ENCODE results near the gene ATOH8.

Gene ATOH8

DNA sequence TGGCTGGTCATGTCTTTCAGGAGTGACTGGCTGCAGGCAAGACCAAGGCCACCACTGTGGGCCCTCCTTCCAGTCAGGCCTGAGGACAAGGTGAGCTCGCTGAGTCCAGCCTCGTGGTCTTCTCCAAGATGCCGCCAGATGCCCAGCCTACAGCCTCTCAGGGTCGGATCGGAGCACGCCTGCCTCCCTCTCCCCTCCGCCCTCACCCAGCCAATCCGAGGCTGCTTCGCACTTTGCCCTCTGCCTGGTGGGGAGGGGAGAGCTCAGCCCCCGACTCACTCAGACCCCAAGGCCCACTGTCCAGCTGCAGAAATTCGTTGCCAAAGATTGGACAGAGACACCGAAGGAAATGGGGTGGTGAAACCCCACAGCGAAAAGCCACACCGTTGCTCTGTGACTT, 33.1 kb downstream of the ATOH8 start:
- no peak for DNase-seq (ENCODE audit: low read depth)

- no peak for DNase-seq (ENCODE audit: low read depth)
Measured at GRCh38 chr2:85787282-85787980, 33.6 kb downstream of the ATOH8 start.

DNA sequence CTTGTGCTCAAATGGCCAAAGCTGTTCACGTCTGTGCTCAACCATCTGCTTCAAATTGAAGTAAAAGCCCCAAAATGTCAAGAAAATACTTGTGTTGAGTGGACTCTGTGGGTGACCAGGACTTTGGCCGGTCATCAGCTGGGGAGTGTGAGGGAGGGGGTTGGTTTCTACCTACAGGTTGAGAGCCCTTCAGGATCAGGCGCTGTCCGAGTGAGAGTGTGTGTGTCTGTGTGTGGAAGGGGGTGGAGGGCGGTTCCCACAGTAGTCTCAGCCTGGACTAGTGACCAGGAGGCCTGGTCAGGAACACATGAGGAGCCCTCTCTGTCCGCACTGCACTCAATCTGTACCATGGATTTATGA, 34.2 kb downstream of the ATOH8 start:
- DNase-seq (ENCODE audit: low read depth): no peak

- DNase-seq (ENCODE audit: low read depth): no peak
Measured at GRCh38 chr2:85788603-85789002, 34.8 kb downstream of the ATOH8 start.

DNA sequence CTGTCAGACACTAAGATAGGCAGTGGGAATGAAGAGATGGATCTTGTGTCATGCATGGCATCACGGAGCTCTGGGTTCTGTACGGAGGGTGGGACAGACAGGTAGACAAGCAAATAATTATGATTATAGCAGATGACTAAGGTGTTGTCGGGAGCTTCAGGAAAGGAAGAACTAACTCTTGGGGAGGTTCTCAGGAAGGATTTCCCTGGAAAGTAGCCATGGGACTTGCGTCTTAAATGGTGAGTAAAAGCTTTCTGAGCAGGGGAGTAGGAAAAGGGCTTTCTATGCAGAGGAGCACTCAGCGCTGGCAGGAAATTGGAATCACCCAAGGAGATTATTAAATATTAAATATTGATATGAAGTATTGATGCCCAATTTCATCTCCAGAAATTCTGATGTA, 35.5 kb downstream of the ATOH8 start:
- DNase-seq (ENCODE audit: low read depth): no peak

DNA sequence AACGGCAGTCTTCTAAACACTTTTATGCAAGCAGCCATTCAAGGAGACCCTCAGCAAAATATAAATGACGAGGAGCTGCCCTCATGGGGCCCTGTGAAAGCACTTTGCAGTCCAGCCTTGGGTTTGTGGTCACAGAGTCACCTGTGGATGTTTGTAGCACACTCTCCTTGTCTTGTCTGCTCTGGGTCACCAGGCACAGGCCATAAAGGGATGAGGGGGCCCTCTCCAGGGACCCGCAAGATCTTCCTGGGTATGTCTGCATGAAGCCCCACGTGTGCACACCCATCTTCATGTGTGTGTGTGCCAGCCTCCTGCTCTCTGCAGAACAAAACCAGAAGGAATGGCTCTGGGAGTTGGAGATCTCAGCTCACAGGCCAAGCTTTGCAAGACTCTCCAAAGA, 36.2 kb downstream of the ATOH8 start:
- no peak for DNase-seq (ENCODE audit: low read depth)

DNA sequence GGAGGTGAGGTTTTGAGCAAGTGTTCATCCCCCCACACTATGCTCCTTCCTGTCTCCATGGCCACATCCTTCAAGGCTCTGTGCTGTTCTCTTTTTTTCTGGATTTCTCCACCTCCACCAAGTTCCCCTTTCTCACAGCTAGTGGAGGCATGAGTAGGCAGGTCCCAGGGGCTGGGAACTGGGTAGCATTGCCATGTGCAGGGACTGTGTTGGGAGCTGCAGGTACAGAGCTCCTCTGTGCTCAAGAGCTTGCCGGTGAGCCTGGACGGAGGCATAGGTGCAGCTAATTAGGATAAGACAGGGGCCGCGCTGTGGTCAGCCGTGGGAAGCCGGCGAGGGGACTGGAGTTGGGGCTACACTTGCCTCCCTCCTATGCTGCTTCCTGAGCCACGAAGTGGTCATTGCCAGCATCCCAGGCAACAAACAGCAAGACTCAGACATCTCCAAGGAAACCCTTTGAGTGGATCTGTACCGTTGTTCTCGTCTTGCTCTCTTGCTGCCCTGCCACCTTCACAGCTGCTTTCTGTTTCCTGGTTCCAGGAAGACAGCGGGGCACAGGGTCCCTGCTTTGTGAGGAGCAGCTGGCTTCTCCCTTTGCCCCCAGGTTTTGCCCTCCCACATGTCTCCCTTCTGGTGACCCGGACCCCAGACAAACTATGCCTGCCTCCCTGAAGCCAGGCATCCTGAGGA, 36.9 kb downstream of the ATOH8 start:
- DNase-seq (ENCODE audit: low read depth): no peak

- no peak for DNase-seq (ENCODE audit: low read depth)
Measured at GRCh38 chr2:85791704-85792565, 38.1 kb downstream of the ATOH8 start.

GRCh38 chr2:85792783-85793441, 39.1 kb downstream of the ATOH8 start:
- DNase-seq (ENCODE audit: low read depth): no peak

- DNase-seq (ENCODE audit: low read depth): no peak
Measured at GRCh38 chr2:85793584-85793983, 39.8 kb downstream of the ATOH8 start.

GRCh38 chr2:85794038-85794441, 40.2 kb downstream of the ATOH8 start:
- no peak for DNase-seq (ENCODE audit: low read depth)

GRCh38 chr2:85794491-85795121, 40.8 kb downstream of the ATOH8 start:
- no peak for DNase-seq (ENCODE audit: low read depth)

DNA sequence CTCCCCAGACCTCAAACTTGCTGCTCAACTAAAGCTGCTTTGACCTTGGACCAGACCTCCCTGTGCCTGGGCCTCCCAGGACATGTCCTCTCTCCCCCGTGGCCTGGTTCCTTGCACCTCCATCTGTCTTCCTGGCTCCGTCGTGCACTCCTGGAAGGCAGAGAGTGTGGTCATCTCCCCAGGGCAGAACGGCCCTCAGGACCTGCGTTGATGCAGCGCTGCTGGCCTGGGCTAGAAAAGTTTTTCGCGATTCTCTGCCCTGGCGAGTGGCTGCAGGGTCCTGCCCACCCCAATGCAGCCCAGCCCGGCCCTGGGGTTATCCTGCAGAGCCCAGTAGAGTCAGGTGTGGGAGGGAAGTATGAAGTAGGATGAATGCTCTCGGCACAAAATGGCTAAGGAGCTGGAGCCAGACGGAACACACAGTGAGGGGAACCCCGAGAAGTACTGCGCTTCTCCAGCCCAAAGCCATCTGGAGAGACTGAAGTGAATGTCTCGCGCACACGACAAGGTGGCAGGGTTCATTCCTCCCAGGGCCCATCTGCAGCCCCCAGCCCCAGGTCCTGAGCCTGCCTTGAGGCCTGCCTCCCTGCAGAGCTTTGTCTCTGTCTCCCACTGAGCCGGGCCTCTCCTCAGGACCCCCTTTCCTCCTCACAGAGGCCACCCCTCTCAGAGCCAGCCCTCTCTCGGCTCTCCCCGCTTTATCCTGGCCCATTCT, 41.7 kb downstream of the ATOH8 start:
- DNase-seq (ENCODE audit: low read depth): no peak

DNA sequence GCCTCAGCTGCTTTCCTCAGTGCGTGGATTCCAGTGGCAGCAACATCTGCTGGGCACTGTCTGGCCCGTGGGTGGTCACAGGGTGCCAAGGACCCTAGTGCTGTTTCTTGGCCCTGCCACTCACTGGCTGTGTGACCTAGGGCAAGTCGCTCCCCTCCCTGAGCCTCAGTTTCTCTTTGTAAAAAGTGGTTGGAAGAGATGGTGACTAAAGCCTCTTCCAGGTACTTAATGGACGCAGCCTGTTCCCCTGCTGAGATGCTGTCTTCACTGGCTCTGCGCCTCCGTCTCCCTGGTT, 42.2 kb downstream of the ATOH8 start:
- DNase-seq (ENCODE audit: low read depth): no peak

- no peak for DNase-seq (ENCODE audit: low read depth)
Measured at GRCh38 chr2:85796341-85797262, 42.8 kb downstream of the ATOH8 start.

DNA sequence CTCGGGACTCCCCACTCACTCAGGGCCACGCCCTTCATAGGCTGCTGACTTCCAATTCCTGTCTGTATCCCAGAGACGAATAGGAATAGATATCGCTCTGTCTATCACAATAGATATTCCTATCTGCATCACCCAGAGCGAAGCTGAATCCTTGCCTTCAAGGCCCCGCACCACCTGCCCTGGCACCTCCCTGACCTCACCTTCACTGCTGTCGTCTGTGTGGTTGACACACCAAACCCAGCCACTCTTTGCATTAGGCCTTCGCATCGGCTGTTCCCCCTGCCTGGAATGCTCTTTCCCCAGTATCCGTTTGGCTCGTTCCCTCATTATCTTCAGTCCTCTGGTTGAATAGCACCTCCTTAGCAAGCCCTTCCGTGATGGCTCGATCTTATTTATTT, 43.5 kb downstream of the ATOH8 start:
- DNase-seq (ENCODE audit: low read depth): no peak

- no peak for DNase-seq (ENCODE audit: low read depth)
Measured at GRCh38 chr2:85797921-85798320, 44.1 kb downstream of the ATOH8 start.

DNA sequence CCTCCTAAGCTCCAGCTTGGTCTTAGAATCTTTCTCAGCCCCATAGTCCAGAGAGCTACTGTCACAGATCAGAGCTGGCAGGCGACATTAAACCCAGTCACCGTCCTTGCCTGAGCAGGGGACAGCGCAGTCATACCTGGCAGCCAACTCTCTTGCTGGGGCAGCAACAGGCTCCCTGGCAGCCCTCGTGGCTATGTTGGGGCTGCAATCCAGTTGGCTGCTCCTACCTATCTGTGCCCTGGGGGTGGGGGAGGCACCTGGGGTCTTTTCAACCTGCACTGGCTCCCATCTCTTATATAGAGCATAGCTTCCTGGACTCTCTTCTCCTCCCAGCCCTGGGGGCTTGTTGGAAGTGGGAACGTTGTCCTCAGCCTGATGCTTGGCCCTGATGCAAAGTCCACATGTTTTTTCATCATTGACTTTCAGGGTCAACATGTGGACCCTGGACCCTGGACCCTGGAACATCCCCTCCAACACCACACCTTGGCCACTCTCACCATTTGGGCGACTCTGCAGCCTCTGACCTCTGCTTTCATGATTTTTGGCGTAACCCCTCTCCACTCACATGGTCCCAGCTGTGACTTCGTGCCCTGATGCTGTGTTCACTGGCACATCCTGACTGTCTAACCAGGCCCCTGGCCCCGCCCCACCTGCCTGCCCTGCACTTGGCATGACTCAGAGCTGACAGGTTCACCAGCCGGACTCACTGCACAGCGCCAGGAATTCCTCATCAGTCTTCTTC, 45.6 kb downstream of the ATOH8 start:
- no peak for DNase-seq (ENCODE audit: low read depth)

GRCh38 chr2:85800586-85800985, 46.8 kb downstream of the ATOH8 start:
- no peak for DNase-seq (ENCODE audit: low read depth)

DNA sequence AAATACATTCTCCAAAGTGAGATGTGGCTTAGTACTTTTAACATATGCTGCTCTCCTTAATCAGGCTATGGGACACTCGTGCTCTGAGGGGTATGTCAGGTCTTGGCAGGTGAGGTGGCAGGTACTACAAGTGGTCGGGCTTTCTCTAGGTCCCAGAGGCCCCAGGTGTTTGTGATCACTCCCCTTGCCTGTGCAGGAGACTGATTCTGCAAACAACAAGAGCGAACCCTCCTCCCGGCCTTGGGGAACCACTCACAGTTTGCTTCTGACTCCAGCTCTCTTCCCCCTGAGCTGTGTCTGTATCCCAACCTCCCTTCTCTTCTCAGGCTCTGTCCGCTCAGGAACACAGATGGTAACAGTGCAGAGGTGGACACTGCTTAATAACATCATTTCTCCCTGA, 48.1 kb downstream of the ATOH8 start:
- no peak for DNase-seq (ENCODE audit: low read depth)
